ENCODE measurements around the gene ASB6. TPM values are rescaled to one million over a fixed set of nuclear protein-coding genes. Genes with fewer than 3 reads are reported as not detected.

Gene ASB6
- total RNA-seq, 2 experiments from 2014 or later: 25.4 to 27.7 TPM

DNA sequence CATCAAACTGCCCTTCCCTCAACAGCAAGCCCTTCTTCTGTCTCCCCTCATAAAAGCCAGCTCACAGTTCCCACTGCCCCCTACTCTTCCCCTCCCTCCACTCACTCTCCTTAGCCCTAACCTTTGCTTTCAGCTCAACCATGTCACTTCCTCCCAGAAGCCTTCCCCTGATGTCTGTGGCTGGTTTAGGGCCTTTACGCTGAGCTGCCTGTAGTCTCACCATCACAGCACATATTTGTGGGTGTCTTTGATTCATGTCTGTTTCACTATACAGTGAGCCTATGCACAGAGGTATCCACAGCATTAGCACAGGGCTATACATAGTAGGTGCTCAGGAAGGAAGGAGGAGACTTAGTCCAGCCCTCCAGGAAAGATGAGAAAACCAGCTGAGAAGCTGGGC lies 55.7 kb downstream of the ASB6 start:
- peak; percentile 73 for ATAC-seq
- ChIA-PET POLR2A (interaction anchor here (0.6 to 1.0 kb wide), 4 partner anchors 127 to 475 kb away, joined by 3 read pairs; partner anchors contain the start of gene IER5L), CTCF (interaction anchor here (1.0 to 2.3 kb wide), 15 partner anchors 10 to 455 kb away, joined by 3 to 11 read pairs (median 6); partner anchors contain the start of gene IER5L)
- H3K9me3 Mint-ChIP-seq (ENCODE audit: insufficient read depth): no peaks in the 10 kb centered on the region
- H3K27me3 Mint-ChIP-seq (ENCODE audit: low read depth): peaks cover 17% of the 10 kb centered on the region
- no peaks in the 10 kb centered on the region for H3K36me3 Mint-ChIP-seq (ENCODE audit: low read depth)
- DNase-seq: peak; percentile 63
- H3K4me1 Mint-ChIP-seq (ENCODE audit: low read depth): peaks cover 70% of the 10 kb centered on the region
- H3K27ac Mint-ChIP-seq: peak overlapping the region; percentile 93
- peak overlapping the region; percentile 10 for H3K4me3 Mint-ChIP-seq

DNA sequence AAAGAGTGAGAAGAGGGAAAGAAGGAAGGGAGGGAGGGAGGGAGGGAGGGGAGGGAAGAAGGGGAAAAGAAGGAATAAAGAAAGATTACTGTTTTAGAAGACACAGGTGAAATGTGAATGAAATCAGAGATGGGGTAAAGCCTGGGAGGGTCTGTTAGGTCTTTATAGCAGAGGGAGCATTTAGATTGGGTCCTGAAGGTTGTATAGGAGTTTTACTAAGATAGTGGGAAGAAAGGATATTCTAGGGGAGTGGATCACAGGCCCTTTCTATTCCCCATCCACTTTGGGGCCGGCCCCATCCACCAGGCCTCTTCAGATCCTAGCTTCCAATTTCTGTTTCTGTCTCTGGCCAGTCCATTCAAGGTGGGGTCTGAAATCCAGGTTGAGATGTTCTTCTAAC lies 56.6 kb downstream of the ASB6 start:
- no peak for DNase-seq
- Mint-ChIP-seq H3K9me3 (ENCODE audit: insufficient read depth) (no peaks in the 10 kb centered on the region), H3K27me3 (ENCODE audit: low read depth) (peaks cover 12% of the 10 kb centered on the region), H3K4me3 (no peak overlapping the region), H3K27ac (peak overlapping the region; percentile 93), H3K36me3 (ENCODE audit: low read depth) (no peaks in the 10 kb centered on the region), H3K4me1 (ENCODE audit: low read depth) (peaks cover 79% of the 10 kb centered on the region)
- ATAC-seq: no peak
- POLR2A ChIA-PET: no interaction called here
- CTCF ChIA-PET: interaction anchor here (1.4 to 2.3 kb wide), 4 partner anchors 11 to 443 kb away, joined by 5 to 10 read pairs (median 8); partner anchors contain the start of gene IER5L

Other genes with a start within 250 kb of the ASB6 start
- not detected for gene C9orf50, start 21.1 kb downstream of the ASB6 start, total RNA-seq
- gene NTMT1, start 16.0 kb downstream of the ASB6 start, total RNA-seq: 10 to 100 TPM; 36.2 to 39.2 TPM
- under 1 TPM in 1 of 2 experiments, not detected in 1; 0.21 TPM for gene PRRX2, start 23.5 kb upstream of the ASB6 start, total RNA-seq
- gene PTGES, start 110.9 kb upstream of the ASB6 start, total RNA-seq: not detected
- 10 to 100 TPM; 22.1 to 24.4 TPM for gene TOR1B, start 161.0 kb upstream of the ASB6 start, total RNA-seq
- gene TOR1A, start 182.0 kb upstream of the ASB6 start, total RNA-seq: 10 to 100 TPM; 54.6 to 58.4 TPM
- gene C9orf78, start 193.1 kb upstream of the ASB6 start, total RNA-seq: 10 to 100 TPM; 89.7 to 91.7 TPM
- 10 to 100 TPM; 86.2 to 87.4 TPM for gene USP20, start 193.3 kb upstream of the ASB6 start, total RNA-seq